GM12874 (cell line): ENCODE measurements around the gene SLC2A10.

Experiments used
- CTCF ChIP-seq: IDR thresholded peaks from 2 replicates; pipeline ENCODE4 v1.5.1; 2011; ENCODE audit warnings: low read depth, mild to moderate bottlenecking, control low read depth, low read length, moderate library complexity; ENCODE audit not compliant: insufficient read depth

Gene SLC2A10

GRCh38 chr20:46701556-46701955 lies 7.9 kb upstream of the SLC2A10 start:
- no peak for TF ChIP-seq CTCF

GRCh38 chr20:46701986-46702385 lies 7.5 kb upstream of the SLC2A10 start:
- no peak for TF ChIP-seq CTCF

GRCh38 chr20:46702447-46703203 lies 6.8 kb upstream of the SLC2A10 start:
- TF ChIP-seq CTCF, result no peak

- TF ChIP-seq CTCF, result no peak
These were observed 6.0 kb upstream of the SLC2A10 start for GRCh38 chr20:46703435-46703834.

GRCh38 chr20:46704714-46705377 lies 4.6 kb upstream of the SLC2A10 start:
- no peak for TF ChIP-seq CTCF

- TF ChIP-seq CTCF, result no peak
These were observed 4.1 kb upstream of the SLC2A10 start for GRCh38 chr20:46705378-46705729.

GRCh38 chr20:46706242-46706641 lies 3.2 kb upstream of the SLC2A10 start:
- no peak for TF ChIP-seq CTCF
